CD4-positive, alpha-beta T cell treated with Interleukin-4 for 1 hour (primary cell): ENCODE measurements around the gene CFAP47.
"Not testable (repeated sequence)": the region's sequence is repeated elsewhere in the genome, so short reads cannot be mapped to it uniquely, and the experiment has no call there.

Source experiments
- DNase-seq, 2 donors: peaks; one replicate each; pipeline ENCODE4 v3.0.0-alpha.2; 2020 to 2022

The CFAP47 gene

DNA sequence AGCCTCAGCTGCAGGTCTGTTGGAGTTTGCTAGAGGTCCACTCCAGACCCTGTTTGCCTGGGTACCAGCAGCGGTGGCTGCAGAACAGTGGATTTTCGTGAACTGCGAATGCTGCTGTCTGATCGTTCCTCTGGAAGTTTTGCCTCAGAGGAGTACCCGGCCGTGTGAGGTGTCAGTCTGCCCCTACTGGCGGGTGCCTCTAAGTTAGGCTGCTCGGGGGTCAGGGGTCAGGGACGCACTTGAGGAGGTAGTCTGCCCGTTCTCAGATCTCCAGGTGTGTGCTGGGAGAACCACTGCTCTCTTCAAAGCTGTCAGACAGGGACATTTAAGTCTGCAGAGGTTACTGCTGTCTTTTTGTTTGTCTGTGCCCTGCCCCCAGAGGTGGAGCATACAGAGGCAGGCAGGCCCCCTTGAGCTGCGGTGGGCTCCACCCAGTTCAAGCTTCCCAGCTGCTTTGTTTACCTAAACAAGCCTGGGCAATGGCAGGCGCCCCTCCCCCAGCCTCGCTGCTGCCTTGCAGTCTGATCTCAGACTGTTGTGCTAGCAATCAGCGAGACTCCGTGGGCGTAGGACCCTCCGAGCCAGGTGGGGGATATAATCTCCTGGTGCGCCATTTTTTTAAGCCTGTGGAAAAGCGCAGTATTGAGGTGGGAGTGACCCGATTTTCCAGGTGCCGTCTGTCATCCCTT is 315.4 kb downstream of the CFAP47 start:
- DNase-seq, result not testable (repeated sequence)

DNA sequence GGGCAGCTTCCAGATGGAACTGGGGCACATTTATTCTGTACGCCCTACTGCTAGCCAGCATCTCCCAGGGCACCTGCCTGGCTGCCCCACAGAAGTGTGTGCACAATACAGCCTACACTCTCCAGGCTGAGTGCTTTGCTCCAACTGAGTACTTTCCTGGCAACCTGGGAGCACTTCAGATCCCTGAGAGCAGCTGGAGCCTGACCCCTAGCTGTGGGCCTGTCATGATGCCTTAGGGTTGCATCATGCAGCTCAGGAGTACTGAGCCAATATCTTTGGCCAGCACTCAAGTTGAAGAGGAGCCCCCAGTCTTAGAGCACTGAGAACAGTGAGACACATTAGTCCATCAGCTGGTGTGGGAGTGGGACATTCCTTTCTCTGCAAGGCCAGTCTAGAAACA is 321.9 kb downstream of the CFAP47 start:
- DNase-seq, result no peak

DNA sequence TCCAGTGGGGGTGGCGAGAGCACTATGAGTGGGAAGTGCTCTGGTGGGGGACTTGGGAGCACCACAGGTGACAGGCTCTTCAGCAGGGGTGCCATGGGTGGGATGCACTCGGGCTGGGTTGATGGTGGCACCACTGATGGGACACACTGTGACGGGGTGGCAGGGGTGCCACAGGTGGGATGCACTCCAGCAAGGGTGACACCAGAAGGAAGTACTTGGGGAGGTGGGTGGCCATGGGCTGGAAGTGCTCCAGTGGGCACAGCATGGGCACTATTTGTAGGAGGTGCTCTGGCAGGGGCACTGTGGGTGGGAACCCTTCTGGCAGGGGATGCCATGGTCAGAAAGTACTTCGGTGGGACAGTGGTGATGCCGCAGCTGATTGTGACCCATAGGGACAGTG is 346.6 kb downstream of the CFAP47 start:
- no peak for DNase-seq

DNA sequence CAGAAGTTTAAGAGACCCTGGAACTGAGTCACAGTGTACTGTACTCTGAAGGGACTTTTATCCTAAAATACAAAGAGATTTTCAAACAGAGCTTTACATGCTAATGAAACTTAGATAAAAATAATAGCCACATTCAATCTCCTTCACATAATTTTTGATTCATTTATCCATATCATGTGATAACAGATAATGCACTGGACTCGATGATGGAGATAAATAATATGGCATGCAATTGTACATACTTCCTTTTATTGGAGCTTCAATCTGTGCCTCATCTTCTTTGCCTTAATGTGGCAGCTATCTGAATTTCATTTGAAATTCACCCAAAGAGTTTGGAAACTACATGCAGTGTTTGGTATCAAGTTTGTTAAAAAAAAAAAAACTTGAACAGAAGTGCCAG is 390.6 kb downstream of the CFAP47 start:
- no peak for DNase-seq

DNA sequence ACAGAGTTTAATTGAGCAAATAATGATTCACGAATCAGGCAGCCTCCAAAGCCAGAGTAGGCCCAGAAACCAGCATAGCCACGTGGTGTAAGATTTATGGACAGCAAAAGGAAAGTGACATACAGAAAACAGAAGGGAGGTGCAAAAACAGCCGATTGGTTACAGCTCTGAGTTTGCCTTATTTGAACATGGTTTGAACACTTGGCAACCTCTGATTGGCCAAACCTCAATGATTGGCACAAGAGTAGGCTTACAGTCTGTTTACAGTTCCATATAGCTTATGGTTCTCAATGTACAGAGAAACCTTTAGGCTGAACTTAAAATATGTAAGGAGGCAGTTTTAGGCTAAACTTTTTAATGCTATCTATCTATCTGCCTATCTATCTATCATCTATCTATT is 394.8 kb downstream of the CFAP47 start:
- DNase-seq, result no peak

DNA sequence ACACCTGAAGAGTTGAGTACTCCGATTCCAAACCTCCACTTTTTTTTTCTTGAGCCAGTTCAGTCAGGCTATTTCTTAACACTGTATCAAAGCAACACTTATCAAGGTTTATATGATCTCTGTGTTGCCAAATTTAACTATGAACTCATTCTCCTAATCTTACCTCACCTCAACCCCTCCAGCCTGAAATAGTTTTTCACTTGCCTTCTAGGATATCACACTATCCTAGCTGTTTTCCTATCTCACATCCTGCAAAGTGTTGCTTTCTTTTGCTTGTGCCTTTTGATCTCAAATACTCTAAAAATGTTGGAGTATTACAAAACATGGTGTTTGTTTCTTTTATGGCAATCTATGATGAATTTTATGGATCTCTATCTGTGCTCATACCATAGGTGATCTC is 415.0 kb downstream of the CFAP47 start:
- DNase-seq, result no peak

DNA sequence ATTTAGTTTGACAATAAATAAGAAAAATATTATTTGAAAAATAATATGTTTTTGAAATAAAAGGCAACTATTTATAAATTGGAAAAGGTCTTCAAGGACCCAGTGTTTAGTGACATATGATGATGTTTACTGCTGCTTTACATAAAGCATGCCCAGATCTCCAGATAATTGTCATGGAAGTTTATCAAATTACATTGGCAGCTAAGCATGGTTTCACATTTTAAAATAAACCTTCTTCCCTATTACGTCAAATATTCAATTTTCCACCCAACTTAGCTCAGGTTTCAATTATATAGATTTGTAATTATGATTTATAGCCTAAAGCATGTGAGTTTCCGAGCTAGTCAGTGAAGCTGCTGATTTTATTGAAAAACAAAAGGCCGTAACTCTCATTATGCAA is 417.2 kb downstream of the CFAP47 start:
- DNase-seq, result no peak

DNA sequence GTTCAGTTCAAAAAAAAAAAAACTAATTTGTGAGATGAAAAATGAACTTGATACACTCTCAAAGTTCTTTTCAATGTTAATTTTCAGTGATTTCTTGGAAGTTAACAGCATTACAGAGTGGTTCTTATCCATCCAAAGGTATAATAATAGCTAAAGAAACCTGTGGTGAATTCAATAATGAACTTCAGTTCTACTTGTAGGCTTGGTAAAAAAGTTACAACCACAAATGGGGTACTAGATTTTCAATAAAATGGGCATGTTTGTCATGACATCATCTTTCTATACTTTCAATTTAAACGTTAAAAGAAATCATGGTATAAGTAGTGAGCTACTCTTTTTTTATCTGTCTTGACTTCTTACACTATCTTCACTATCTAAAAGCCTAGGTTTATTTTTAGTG is 424.8 kb downstream of the CFAP47 start:
- DNase-seq, result no peak

DNA sequence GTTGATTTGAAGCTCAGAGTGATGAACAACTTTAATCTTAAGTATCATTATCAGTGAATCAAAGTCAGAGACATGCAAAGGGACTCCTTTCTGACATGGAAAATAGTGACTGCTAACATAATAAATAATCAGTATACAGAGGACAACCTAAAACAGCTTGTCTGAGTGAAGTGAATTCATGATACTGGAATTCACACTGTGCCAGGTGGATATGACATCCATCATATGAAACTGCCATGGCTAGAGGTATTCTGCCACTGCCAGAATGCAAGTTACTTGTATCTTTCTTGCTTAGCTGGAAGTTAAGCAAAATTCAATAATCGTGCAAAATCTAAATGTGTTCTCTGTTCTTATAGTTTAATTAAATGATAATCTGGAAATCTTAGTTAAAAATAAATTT is 429.0 kb downstream of the CFAP47 start:
- no peak for DNase-seq

DNA sequence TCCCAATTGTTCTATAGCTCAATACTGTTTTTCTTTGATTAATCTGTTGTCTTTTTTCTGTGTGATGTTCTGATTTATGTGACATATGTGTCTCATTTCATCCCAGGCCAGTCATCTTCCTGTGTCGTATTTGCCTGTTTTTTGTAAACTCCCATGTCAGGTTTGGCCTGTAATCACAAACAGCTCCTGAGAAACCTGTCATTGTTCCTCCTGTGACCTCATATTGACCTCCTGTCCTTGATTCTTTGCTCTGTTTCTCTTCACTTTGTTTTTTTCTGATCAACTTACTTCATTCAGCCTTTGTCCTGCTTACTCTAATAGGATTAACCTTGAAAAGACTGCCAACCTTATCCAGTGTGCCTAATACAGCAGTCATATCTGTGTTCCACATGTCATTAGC is 438.3 kb downstream of the CFAP47 start:
- DNase-seq, result no peak

DNA sequence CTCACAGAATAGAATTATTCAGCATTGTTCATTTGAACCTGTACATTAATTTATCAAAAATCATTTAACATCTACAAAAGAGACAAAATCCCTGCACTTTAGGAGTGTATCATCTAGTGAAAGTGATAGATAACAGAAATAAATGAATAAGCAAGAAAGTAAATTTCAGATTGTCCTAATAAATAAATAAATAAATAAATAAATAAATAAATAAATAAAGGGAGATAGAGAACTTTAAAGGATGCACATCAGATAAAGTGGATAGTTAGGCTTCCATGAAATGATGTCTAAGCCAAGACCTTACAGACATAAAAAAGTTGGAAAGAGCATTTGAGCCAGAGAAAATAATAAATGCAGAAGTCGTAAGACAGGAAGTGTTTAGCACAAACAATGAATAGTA is 444.7 kb downstream of the CFAP47 start:
- DNase-seq, result no peak

DNA sequence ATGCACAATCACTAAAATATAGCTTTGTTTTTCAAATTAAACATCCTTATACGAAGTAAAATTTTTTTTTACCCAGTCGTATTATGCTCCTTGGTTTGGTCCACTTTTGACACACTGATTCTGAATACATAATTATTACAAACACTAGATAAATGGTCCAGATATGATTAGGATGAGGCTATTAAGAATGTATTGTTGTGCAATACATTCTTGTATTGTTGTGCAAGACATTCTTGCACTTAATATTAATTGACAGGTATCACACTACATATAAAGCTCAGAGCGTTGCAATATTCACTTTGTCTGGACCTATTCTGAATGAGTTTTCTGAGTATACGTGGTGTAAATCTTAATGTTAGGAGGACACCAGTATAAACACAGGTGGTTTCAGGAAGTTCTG is 464.0 kb downstream of the CFAP47 start:
- DNase-seq, result no peak

DNA sequence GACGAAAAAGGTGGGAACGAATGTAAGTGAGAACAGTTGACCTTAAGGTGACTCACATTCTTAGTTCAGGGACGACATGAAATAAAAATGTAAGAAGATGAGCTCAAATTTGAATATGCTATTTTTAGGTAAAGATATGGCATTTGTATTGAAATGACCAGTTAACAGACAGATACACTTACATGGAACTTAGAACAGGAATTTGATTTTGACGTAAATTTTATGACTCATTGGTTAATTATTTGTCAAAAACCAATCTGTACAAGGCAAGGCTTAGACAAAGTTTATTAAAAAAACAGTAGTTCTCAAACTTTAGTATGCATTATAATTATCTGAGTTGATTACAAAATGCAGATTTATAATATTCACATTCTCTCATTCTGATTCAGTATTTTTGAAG is 469.4 kb downstream of the CFAP47 start:
- DNase-seq, result no peak

DNA sequence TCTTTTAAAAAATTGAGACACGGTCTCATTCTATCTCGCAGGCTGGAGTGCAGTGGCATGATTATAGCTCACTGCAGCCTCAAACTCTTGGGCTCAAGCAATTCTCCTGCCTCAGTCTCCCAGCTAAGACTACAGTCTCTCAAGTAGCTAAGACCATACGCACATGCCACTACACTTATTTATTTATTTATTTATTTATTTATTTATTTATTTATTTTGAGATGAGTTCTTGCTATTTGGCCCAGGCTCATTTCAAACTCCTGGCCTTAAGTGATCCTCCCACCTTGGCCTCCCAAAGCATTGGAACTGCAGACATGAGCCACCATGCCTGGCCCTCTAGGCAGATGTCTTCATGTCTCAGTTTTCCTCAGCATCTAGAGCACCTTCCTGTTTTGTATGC is 482.2 kb downstream of the CFAP47 start:
- DNase-seq, result no peak

DNA sequence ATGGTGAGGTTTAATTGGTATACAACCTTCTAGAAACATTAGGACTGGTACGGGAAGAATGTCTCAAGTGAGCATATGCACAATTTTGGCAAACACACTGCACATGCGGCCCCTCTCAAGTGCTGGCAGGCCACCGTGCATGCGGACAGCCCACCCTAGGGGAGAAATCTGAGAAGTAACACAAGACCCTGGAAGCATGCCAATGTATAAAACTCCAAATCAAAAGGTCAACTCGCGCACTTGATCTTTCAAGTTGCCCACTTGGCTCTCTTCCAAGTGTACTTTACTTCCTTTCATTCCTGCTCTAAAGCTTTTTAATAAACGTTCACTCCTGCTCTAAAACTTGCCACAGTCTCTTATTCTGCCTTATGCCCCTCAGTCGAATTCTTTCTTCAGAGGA is 488.3 kb downstream of the CFAP47 start:
- no peak for DNase-seq

DNA sequence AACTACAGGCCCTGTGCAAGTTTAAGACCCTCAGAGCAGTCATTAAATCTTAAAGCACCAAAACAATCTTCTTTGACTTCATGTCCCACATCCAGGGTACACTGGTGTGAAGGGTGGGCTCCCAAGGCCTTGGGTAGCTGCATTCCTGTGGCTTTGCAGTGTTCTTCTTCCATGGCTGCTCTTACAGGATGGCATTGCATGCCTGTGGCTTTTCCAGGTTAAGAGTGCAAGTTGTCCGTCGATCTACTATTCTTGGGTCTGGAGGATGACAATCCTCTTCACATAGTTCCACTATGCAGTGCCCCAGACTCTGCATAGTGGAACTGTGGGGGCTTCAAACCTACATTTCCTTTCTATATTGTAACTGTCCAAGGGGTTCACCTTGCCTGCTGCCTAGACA is 494.5 kb downstream of the CFAP47 start:
- DNase-seq, result no peak

DNA sequence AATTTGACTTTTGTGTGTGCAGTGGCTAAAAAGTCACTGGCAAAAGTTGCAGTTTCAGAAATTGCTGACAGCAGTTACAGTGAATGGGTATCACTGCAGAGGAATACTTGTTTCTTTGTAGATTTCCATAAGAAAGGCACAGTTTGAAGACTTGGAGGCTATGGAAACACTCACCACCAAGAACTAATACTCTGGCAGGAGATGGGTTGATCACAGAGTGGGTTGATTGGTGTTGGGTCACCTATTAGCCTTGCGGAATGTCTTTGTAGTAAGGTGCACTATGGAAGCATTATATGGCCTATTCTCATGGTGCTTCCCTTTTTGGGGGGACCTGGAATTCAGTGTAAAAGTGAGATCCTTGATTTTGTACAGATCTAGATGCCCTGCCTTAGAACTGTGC is 502.8 kb downstream of the CFAP47 start:
- no peak for DNase-seq

DNA sequence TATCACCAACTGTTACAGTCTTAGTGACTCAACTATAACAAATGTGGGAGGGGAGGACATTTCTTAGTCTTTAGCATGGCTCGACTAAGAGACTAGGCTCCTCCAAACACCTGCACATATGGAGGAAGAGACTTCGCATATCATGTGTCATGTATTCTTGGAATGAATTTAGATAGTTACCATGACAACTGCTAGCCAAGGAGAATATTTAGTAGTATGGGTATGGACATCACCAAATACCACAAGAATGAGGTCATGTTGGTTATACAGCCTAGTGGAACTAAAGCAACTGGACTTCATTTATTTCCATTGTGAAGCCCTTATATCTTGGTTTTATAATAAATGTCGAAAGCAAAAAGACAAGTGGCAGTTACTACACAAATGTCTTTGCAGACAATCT is 512.3 kb downstream of the CFAP47 start:
- no peak for DNase-seq

DNA sequence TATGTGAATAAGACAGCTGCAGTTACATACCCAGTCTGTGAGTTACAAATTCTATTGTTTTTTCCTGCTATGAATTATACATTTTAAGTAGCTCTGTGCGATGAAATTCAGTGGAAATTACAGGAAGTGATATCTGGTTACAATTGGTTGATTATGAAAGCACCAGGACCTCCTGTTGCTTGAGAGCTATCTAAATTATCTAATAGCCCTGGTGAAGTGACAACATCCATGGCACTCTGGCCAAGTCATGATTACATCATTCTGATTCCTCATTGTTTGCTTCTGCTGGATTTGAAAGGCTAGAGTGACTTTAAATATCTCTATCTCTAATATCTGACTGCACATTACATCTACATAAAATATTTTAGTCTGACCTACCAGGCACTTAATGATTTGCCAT is 515.0 kb downstream of the CFAP47 start:
- DNase-seq, result no peak
